ENCODE data around the gene KCTD13. TPM values are rescaled to one million over a fixed set of nuclear protein-coding genes. Genes with fewer than 3 reads are reported as not detected.

Gene KCTD13
- total RNA-seq, 1 experiment from 2014 or later: 18.5 TPM

GRCh38 chr16:29881050-29881449 lies 45.0 kb downstream of the KCTD13 start:
- Mint-ChIP-seq H3K9me3 (no peaks in the 10 kb centered on the region), H3K4me1 (peaks cover 7% of the 10 kb centered on the region), H3K4me3 (no peak overlapping the region), H3K27me3 (ENCODE audit: low read depth) (peaks cover 3% of the 10 kb centered on the region; the same call in 1 of the 2 replicates), H3K36me3 (peaks cover 26% of the 10 kb centered on the region), H3K27ac (no peak overlapping the region; the same call in 1 of the 2 replicates)
- POLR2A ChIA-PET: no interaction called here
- CTCF ChIA-PET: no interaction called here
- TF ChIP-seq, protein P1, sequence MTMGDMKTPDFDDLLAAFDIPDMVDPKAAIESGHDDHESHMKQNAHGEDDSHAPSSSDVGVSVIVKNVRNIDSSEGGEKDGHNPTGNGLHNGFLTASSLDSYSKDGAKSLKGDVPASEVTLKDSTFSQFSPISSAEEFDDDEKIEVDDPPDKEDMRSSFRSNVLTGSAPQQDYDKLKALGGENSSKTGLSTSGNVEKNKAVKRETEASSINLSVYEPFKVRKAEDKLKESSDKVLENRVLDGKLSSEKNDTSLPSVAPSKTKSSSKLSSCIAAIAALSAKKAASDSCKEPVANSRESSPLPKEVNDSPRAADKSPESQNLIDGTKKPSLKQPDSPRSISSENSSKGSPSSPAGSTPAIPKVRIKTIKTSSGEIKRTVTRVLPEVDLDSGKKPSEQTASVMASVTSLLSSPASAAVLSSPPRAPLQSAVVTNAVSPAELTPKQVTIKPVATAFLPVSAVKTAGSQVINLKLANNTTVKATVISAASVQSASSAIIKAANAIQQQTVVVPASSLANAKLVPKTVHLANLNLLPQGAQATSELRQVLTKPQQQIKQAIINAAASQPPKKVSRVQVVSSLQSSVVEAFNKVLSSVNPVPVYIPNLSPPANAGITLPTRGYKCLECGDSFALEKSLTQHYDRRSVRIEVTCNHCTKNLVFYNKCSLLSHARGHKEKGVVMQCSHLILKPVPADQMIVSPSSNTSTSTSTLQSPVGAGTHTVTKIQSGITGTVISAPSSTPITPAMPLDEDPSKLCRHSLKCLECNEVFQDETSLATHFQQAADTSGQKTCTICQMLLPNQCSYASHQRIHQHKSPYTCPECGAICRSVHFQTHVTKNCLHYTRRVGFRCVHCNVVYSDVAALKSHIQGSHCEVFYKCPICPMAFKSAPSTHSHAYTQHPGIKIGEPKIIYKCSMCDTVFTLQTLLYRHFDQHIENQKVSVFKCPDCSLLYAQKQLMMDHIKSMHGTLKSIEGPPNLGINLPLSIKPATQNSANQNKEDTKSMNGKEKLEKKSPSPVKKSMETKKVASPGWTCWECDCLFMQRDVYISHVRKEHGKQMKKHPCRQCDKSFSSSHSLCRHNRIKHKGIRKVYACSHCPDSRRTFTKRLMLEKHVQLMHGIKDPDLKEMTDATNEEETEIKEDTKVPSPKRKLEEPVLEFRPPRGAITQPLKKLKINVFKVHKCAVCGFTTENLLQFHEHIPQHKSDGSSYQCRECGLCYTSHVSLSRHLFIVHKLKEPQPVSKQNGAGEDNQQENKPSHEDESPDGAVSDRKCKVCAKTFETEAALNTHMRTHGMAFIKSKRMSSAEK (CRISPR knock-in tag; IDR thresholded peaks at IDR 0.05; ENCODE audit: borderline replicate concordance): no peak
- TF ChIP-seq SP1 (CRISPR knock-in tag; conservative IDR thresholded peaks at IDR 0.05): no peak
- ATAC-seq: no peak
- DNase-seq (ENCODE audit: low spot score): no peak

- peaks cover 12% of the 10 kb centered on the region; the same call in 1 of the 2 replicates for H3K36me3 Mint-ChIP-seq
- peaks cover 10% of the 10 kb centered on the region for H3K4me1 Mint-ChIP-seq
- ATAC-seq (no peak), DNase-seq (ENCODE audit: low spot score) (no peak)
- peaks cover 3% of the 10 kb centered on the region; the same call in 1 of the 2 replicates for H3K27me3 Mint-ChIP-seq (ENCODE audit: low read depth)
- H3K4me3 Mint-ChIP-seq: no peak overlapping the region; the same call in 1 of the 2 replicates
- no peaks in the 10 kb centered on the region for H3K9me3 Mint-ChIP-seq
- TF ChIP-seq, protein P1 (CRISPR knock-in tag; IDR thresholded peaks at IDR 0.05; ENCODE audit: borderline replicate concordance): no peak
- no peak for TF ChIP-seq FOXJ3 (CRISPR knock-in tag; IDR thresholded peaks at IDR 0.05; ENCODE audit: borderline replicate concordance)
- TF ChIP-seq, protein P2, sequence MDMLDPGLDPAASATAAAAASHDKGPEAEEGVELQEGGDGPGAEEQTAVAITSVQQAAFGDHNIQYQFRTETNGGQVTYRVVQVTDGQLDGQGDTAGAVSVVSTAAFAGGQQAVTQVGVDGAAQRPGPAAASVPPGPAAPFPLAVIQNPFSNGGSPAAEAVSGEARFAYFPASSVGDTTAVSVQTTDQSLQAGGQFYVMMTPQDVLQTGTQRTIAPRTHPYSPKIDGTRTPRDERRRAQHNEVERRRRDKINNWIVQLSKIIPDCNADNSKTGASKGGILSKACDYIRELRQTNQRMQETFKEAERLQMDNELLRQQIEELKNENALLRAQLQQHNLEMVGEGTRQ (CRISPR knock-in tag; IDR thresholded peaks at IDR 0.05): no peak
- TF ChIP-seq IRF1 (CRISPR knock-in tag; IDR thresholded peaks at IDR 0.05): no peak
- TF ChIP-seq GTF2I (CRISPR knock-in tag; conservative IDR thresholded peaks at IDR 0.05): no peak
- no peak for TF ChIP-seq ATF3 (CRISPR knock-in tag; conservative IDR thresholded peaks at IDR 0.05)
- no peak for TF ChIP-seq ESRRA (CRISPR knock-in tag; IDR thresholded peaks at IDR 0.05; ENCODE audit: borderline replicate concordance)
- TF ChIP-seq ZNF425 (CRISPR knock-in tag; conservative IDR thresholded peaks at IDR 0.05): no peak
- TF ChIP-seq TEAD4 (CRISPR knock-in tag; IDR thresholded peaks at IDR 0.05): no peak
- TF ChIP-seq ZNF317 (CRISPR knock-in tag; IDR thresholded peaks at IDR 0.05; ENCODE audit: borderline replicate concordance, low read depth): no peak
- no peak for TF ChIP-seq SP1 (CRISPR knock-in tag; conservative IDR thresholded peaks at IDR 0.05)
- TF ChIP-seq MXD4 (CRISPR knock-in tag; IDR thresholded peaks at IDR 0.05; ENCODE audit: borderline replicate concordance): no peak
- TF ChIP-seq JUN (CRISPR knock-in tag; IDR thresholded peaks at IDR 0.05): no peak
- POLR2A ChIA-PET: interaction anchor here (0.5 to 1.5 kb wide), 12 partner anchors 8 to 649 kb away, joined by 3 to 7 read pairs (median 5); partner anchors contain the start of genes ASPHD1, CDIPT, KCTD13 and PAGR1
- H3K27ac Mint-ChIP-seq: peak overlapping the region; percentile 98
- CTCF ChIA-PET: interaction anchor here (0.6 to 2.3 kb wide), 18 partner anchors 14 to 214 kb away, joined by 3 to 17 read pairs (median 5); partner anchors contain the start of genes ASPHD1, CDIPT, HIRIP3 and MVP
Measured at GRCh38 chr16:29878172-29878571, 47.9 kb downstream of the KCTD13 start.

Measured in WTC11 (cell line).